Smooth muscle cell (in vitro differentiated cells): Measurements from ENCODE around the gene GALR2. TPM values are rescaled to one million over a fixed set of nuclear protein-coding genes. Genes with fewer than 3 reads are reported as not detected.

Experiments
- DNase-seq: peaks from one replicate; lab custom pipeline; 2025; ENCODE audit not compliant: unreplicated experiment; lab: John Stamatoyannopoulos, UW
- H2AFZ ChIP-seq: fragments of 200-600 bp; sonication (generic); 2 replicates; pipeline ENCODE4 v1.6.0; 2016; ENCODE audit warnings: antibody characterized with exemption, low read depth, mild to moderate bottlenecking
- H3F3A ChIP-seq: fragments of 200-600 bp; sonication (generic); 2 replicates; pipeline ENCODE4 v1.6.0; 2017; ENCODE audit warnings: antibody characterized with exemption, low read depth
- H3K27ac ChIP-seq: fragments of 200-600 bp; sonication (generic); 2 replicates; pipeline ENCODE4 v1.5.1; 2016; ENCODE audit warnings: low read depth, mild to moderate bottlenecking
- H3K27me3 ChIP-seq: fragments of 200-600 bp; sonication (generic); 2 replicates; pipeline ENCODE4 v1.6.1; 2016; ENCODE audit warnings: low read depth, mild to moderate bottlenecking
- H3K36me3 ChIP-seq: fragments of 200-600 bp; sonication (generic); 2 replicates; pipeline ENCODE4 v1.5.1; 2016; ENCODE audit warnings: low read depth
- H3K4me1 ChIP-seq: fragments of 200-600 bp; sonication (generic); 2 replicates; pipeline ENCODE4 v1.5.1; 2016; ENCODE audit warnings: low read depth
- H3K4me2 ChIP-seq: fragments of 200-600 bp; sonication (generic); 2 replicates; pipeline ENCODE4 v1.6.0; 2016; ENCODE audit warnings: mild to moderate bottlenecking
- H3K4me3 ChIP-seq: fragments of 200-600 bp; sonication (generic); 2 replicates; pipeline ENCODE4 v1.5.1; 2016; ENCODE audit warnings: mild to moderate bottlenecking
- H3K79me2 ChIP-seq: fragments of 200-600 bp; sonication (generic); 2 replicates; pipeline ENCODE4 v1.6.0; 2016; ENCODE audit warnings: low read depth, mild to moderate bottlenecking
- H3K9ac ChIP-seq: fragments of 200-600 bp; sonication (generic); 2 replicates; pipeline ENCODE4 v1.6.0; 2016; ENCODE audit warnings: low read depth
- H3K9me3 ChIP-seq: fragments of 200-600 bp; sonication (generic); replicated peaks from 2 replicates; pipeline ENCODE4 v1.5.1; 2016; ENCODE audit warnings: low read depth
- H4K20me1 ChIP-seq: fragments of 200-600 bp; sonication (generic); 2 replicates; pipeline ENCODE4 v1.6.0; 2016; ENCODE audit warnings: low read depth
- WGBS: methylation state at CpG from one replicate; pipeline ENCODE4 v1.1.7; 2016; ENCODE audit warnings: low lambda C conversion rate; 5-methylcytosine and 5-hydroxymethylcytosine counted together
- polyA plus RNA-seq: library from polyadenylated mRNA; unstranded; fragments of >200 nt; fragmentation: Nextera tagmentation; extraction: Ambion mirVana; gene quantifications from 2 replicates; pipeline ENCODE4 v1.2.1, GENCODE V29; 2016
- total RNA-seq: library from RNA; depleted of rRNA; stranded (reverse); fragments of >200 nt; gene quantifications from 2 replicates; pipeline ENCODE4 v1.2.3, GENCODE V29; 2014
- TF ChIP-seq, protein P1 (sequence below): fragments of 200-600 bp; sonication (generic); IDR thresholded peaks from 2 replicates; pipeline ENCODE4 v1.5.1; 2017; ENCODE audit warnings: borderline replicate concordance, mild to moderate bottlenecking, antibody characterized with exemption; ENCODE audit not compliant: insufficient read depth, poor library complexity, severe bottlenecking

Gene GALR2
- total and polyA plus RNA-seq, 2 experiments from 2014 or later = not detected

DNA sequence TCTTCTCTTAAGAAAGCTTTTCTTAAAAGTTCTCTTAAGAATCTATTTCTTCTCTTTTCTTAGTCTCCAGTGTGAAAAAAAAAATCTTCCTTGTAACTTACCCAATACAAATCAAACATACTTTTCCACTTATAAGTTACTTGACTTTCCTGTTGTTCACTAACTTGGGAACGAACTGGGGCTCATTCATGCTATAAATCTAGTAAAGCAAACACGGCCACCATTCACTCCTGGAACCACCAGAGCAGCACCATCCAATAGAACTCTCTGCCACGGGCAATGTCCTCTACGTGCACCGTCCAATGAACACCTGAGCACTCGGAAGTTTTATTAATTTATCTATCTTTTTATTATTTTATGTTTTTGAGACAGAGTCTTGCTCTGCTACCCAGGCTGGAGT, 23.0 kb upstream of the GALR2 start:
- WGBS = 94% methylated on average over 6 of the region's 6 CpGs
- Histone ChIP-seq H3K36me3 (peaks cover 8% of the 10 kb centered on the region), H3K27me3 (no peaks in the 10 kb centered on the region), H3K9ac (no peak overlapping the region), H3K4me2 (peak overlapping the region; percentile 17), H2AFZ (no peak overlapping the region), H3K4me1 (peaks cover 8% of the 10 kb centered on the region), H3F3A (peaks cover 22% of the 10 kb centered on the region), H3K79me2 (peaks cover 18% of the 10 kb centered on the region), H3K27ac (peak overlapping the region; percentile 67), H4K20me1 (peaks cover 80% of the 10 kb centered on the region), H3K9me3 (no peaks in the 10 kb centered on the region), H3K4me3 (no peak overlapping the region)
- DNase-seq = no peak
- TF ChIP-seq, protein P1, sequence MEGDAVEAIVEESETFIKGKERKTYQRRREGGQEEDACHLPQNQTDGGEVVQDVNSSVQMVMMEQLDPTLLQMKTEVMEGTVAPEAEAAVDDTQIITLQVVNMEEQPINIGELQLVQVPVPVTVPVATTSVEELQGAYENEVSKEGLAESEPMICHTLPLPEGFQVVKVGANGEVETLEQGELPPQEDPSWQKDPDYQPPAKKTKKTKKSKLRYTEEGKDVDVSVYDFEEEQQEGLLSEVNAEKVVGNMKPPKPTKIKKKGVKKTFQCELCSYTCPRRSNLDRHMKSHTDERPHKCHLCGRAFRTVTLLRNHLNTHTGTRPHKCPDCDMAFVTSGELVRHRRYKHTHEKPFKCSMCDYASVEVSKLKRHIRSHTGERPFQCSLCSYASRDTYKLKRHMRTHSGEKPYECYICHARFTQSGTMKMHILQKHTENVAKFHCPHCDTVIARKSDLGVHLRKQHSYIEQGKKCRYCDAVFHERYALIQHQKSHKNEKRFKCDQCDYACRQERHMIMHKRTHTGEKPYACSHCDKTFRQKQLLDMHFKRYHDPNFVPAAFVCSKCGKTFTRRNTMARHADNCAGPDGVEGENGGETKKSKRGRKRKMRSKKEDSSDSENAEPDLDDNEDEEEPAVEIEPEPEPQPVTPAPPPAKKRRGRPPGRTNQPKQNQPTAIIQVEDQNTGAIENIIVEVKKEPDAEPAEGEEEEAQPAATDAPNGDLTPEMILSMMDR = no peak

DNA sequence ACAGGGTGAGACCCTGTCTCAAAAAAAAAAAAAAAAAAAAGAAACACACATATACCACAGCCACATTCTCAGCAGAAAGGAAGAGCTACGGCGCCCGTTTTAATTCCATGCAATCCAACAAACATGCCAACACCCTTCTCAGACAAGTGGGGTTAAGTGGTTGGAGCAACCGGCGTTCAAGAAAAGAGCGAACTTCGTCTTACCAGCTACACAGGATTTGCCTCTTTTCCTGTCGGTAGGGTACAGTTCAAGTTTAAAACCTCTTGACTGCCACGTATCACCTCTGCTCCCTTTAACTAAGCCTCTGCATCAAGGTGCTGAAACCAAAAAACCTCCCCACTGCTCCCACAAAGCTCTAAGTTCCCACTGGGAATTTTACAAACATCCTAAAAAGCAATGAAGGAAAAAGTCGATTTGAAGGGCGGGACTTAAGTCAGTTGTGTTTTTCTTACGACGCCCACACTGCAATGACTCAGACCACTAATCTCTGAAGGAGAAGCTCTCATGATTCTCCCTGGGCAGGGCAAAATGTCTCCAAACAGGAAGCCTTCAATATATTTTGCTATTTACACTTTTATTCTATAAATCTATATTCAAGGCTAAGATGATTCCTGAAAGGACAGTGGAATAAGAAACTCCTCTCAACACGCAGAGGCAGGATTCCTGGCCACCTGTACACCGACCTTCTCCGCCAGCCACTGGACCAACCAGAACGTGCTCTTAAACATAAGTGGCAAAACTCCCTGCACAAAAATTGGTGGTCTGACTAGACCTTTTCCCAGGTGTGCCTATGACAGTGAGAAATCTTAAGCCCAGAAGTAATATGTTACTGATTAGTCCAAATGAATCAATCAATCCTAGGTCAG, 21.1 kb upstream of the GALR2 start:
- peaks cover 6% of the 10 kb centered on the region for H3K36me3 ChIP-seq
- H3K27ac ChIP-seq = peak overlapping the region; percentile 97
- peak overlapping the region; percentile 83 for H3K9ac ChIP-seq
- no peak overlapping the region for H2AFZ ChIP-seq
- no peaks in the 10 kb centered on the region for H3K9me3 ChIP-seq
- H3K27me3 ChIP-seq = no peaks in the 10 kb centered on the region
- peaks cover 73% of the 10 kb centered on the region for H4K20me1 ChIP-seq
- WGBS = 45% methylated on average over 17 of the region's 17 CpGs
- H3F3A ChIP-seq = peaks cover 26% of the 10 kb centered on the region
- H3K79me2 ChIP-seq = peaks cover 18% of the 10 kb centered on the region
- peak overlapping the region; percentile 75 for H3K4me2 ChIP-seq
- TF ChIP-seq, protein P1 = no peak
- H3K4me3 ChIP-seq = peak overlapping the region; percentile 9
- no peak for DNase-seq
- H3K4me1 ChIP-seq = peaks cover 8% of the 10 kb centered on the region

GRCh38 chr17:76054112-76054476, 20.5 kb upstream of the GALR2 start:
- Histone ChIP-seq H2AFZ (no peak overlapping the region), H3K4me2 (peak overlapping the region; percentile 75), H4K20me1 (peaks cover 67% of the 10 kb centered on the region), H3K4me3 (peak overlapping the region; percentile 9), H3K4me1 (peaks cover 8% of the 10 kb centered on the region), H3K27ac (peak overlapping the region; percentile 97), H3K9me3 (no peaks in the 10 kb centered on the region), H3F3A (peaks cover 30% of the 10 kb centered on the region), H3K27me3 (no peaks in the 10 kb centered on the region), H3K79me2 (peaks cover 18% of the 10 kb centered on the region), H3K9ac (peak overlapping the region; percentile 83), H3K36me3 (peaks cover 12% of the 10 kb centered on the region)
- 65% methylated on average over 4 of the region's 4 CpGs for WGBS
- DNase-seq = no peak
- TF ChIP-seq, protein P1 = no peak
